K562 (cell line): ENCODE results near the gene INPP5K. TPM values are rescaled to one million over a fixed set of nuclear protein-coding genes. Genes with fewer than 3 reads are reported as not detected.

Source experiments
- ATAC-seq: fragments of 200-7000 bp; cut with Tn5 transposase; 3 replicates; pipeline ENCODE4 v1.9.1; 2020; ENCODE audit warnings: moderate library complexity
- BruUV-seq: library from RNA; stranded (reverse); fragments of 400-500 nt; replicated peaks from 2 replicates; lab custom pipeline; 2021; lab: Mats Ljungman, UMichigan
- CTCF ChIA-PET: fragments of 300-600 bp; formaldehyde crosslinking; extraction: SDS; loops from one replicate; lab custom pipeline; 2021; ENCODE audit warnings: low intra/inter-chr PET ratio; lab: Yijun Ruan, JAX
- POLR2A ChIA-PET: fragments of 300-600, 350-650 bp; sonication (Branson Sonifier 250); formaldehyde crosslinking; extraction: SDS; loops from one replicate; lab custom pipeline; 2021; ENCODE audit warnings: antibody characterized with exemption, inconsistent platforms; lab: Yijun Ruan, JAX
- DNase-seq, 4 experiments: peaks; one replicate each; pipeline versions ENCODE4 v3.0.0 to v3.0.0-alpha.2; 2011 to 2018; ENCODE audit warnings: low spot score in 3 of 4, mixed read lengths in 3 of 4; ENCODE audit errors: extremely low read depth in 1 of 4
- FAIRE-seq: peaks from 2 replicates; lab custom pipeline; 2011; peaks lifted over from hg19 to GRCh38; lab: Jason Lieb, UNC
- H2AFZ ChIP-seq: 2 replicates; pipeline ENCODE4 v1.6.0; 2011; ENCODE audit warnings: low read depth, low read length, control low read depth, inconsistent platforms
- H3K27ac ChIP-seq: fragments of 200-600 bp; 3 replicates; pipeline ENCODE4 v1.8.0; 2011; ENCODE audit warnings: low read depth, mild to moderate bottlenecking, control low read depth, inconsistent platforms, low read length, moderate library complexity, mixed read lengths; ENCODE audit errors: extremely low read depth
- H3K27me3 ChIP-seq, 2 experiments: fragments of 300-600 bp in 1 of 2; 2 replicates in 1 of 2; 3 replicates in 1 of 2; pipeline versions ENCODE4 v1.6.0 to v1.8.0; 2011; ENCODE audit warnings: inconsistent platforms in 2 of 2, low read length in 2 of 2, mild to moderate bottlenecking in 1 of 2, mixed read lengths in 1 of 2, moderate library complexity in 1 of 2; ENCODE audit not compliant: control insufficient read depth in 2 of 2, insufficient read depth in 2 of 2
- H3K36me3 ChIP-seq: fragments of 300-600 bp; 3 replicates; pipeline ENCODE4 v1.8.0; 2011; ENCODE audit warnings: mild to moderate bottlenecking, low read length, inconsistent platforms; ENCODE audit not compliant: control insufficient read depth, insufficient read depth
- H3K4me1 ChIP-seq, 2 experiments: fragments of 200-600 bp in 1 of 2; replicated peaks in 1 of 2; 2 replicates in 1 of 2; 3 replicates in 1 of 2; pipeline versions ENCODE4 v1.5.1 to v1.8.0; 2011; ENCODE audit warnings: inconsistent platforms in 2 of 2, low read length in 2 of 2, mild to moderate bottlenecking in 1 of 2, mixed read lengths in 1 of 2, moderate library complexity in 1 of 2; ENCODE audit not compliant: control insufficient read depth in 2 of 2, insufficient read depth in 2 of 2
- H3K4me2 ChIP-seq: 2 replicates; pipeline ENCODE4 v1.6.1; 2011; ENCODE audit warnings: low read length, control low read depth, inconsistent platforms, mixed read lengths; ENCODE audit not compliant: insufficient read depth
- H3K4me3 ChIP-seq: fragments of 200-600 bp; sonication (generic), shearing (Covaris generic); 2 replicates; pipeline ENCODE4 v1.5.1; 2016; ENCODE audit warnings: control low read depth, inconsistent platforms
- H3K79me2 ChIP-seq: fragments of 200-600 bp; 3 replicates; pipeline ENCODE4 v1.8.0; 2011; ENCODE audit warnings: low read length, inconsistent platforms; ENCODE audit not compliant: control insufficient read depth, insufficient read depth
- H3K9ac ChIP-seq, 2 experiments: 2 replicates each; pipeline versions ENCODE4 v1.6.0 to v1.6.1; 2011; ENCODE audit warnings: low read depth in 2 of 2, low read length in 2 of 2, control low read depth in 1 of 2, inconsistent platforms in 1 of 2, mild to moderate bottlenecking in 1 of 2, mixed read lengths in 1 of 2; ENCODE audit not compliant: insufficient read depth in 1 of 2
- H3K9me1 ChIP-seq: one replicate; pipeline ENCODE4 v1.6.0; 2011; ENCODE audit warnings: inconsistent platforms, mild to moderate bottlenecking, low read length, moderate library complexity; ENCODE audit not compliant: control insufficient read depth, insufficient read depth
- H3K9me3 ChIP-seq: replicated peaks from 2 replicates; pipeline ENCODE4 v1.5.1; 2011; ENCODE audit warnings: low read depth, low read length, inconsistent platforms; ENCODE audit not compliant: control insufficient read depth, insufficient read depth
- H4K20me1 ChIP-seq: replicated peaks from 2 replicates; pipeline ENCODE4 v1.6.1; 2011; ENCODE audit warnings: low read length, inconsistent platforms, mixed read lengths; ENCODE audit not compliant: control insufficient read depth, insufficient read depth
- BRF1 ChIP-seq: IDR thresholded peaks from 3 replicates; pipeline ENCODE4 v1.6.1; 2011; ENCODE audit warnings: borderline replicate concordance, mild to moderate bottlenecking; ENCODE audit not compliant: insufficient read length; ENCODE audit errors: extremely low read depth
- NRF1 ChIP-seq, 2 experiments: fragments of 450-650 bp; IDR thresholded peaks in 1 of 2; conservative IDR thresholded peaks in 1 of 2; 2 replicates each; pipeline ENCODE4 v1.6.1; 2014; ENCODE audit warnings: mild to moderate bottlenecking in 2 of 2
- POLR2G ChIP-seq: fragments of 200-400 bp; formaldehyde crosslinking; IDR thresholded peaks from 2 replicates; pipeline ENCODE4 v1.6.1; 2017; ENCODE audit warnings: low read depth, mild to moderate bottlenecking, antibody characterized with exemption, low read length, moderate library complexity
- SMAD4 ChIP-seq: fragments of 250-450 bp; sonication (Bioruptor Pico); conservative IDR thresholded peaks from 2 replicates; pipeline ENCODE4 v1.8.0; 2021; ENCODE audit warnings: inconsistent platforms, mild to moderate bottlenecking, moderate library complexity
- WGBS: fragments of 100-300 bp; shearing (Covaris generic); methylation state at CpG from one replicate; pipeline ENCODE4 v1.1.6; 2016; ENCODE audit warnings: low coverage, mixed read lengths; ENCODE audit not compliant: insufficient coverage; ENCODE audit errors: missing lambda C conversion rate; 5-methylcytosine and 5-hydroxymethylcytosine counted together
- in situ Hi-C: fragments of 300-500 bp; cut with MboI; formaldehyde crosslinking; loops from 4 replicates; pipeline ENCODE4 v1.15.0; 2018; ENCODE audit warnings: inconsistent platforms, mixed read lengths
- intact Hi-C: fragments of 100-400 bp; cut with micrococcal nuclease; formaldehyde crosslinking; loops from 2 replicates; pipeline ENCODE4 v1.14.2; 2022
- polyA plus RNA-seq, 8 experiments: library from polyadenylated mRNA; depleted of rRNA in 4 of 8; stranded (reverse) in 5 of 8; unstranded in 3 of 8; fragments of >200 nt; fragmentation: Nextera tagmentation in 2 of 8; fragmentation: Illumina TruSeq in 1 of 8; extraction: Ambion mirVana in 2 of 8; extraction: Trizol in 1 of 8; gene quantifications; 2 replicates each; pipeline versions ENCODE4 v1.2.1 to v1.2.3, GENCODE V29; 2011 to 2014; ENCODE audit warnings: inconsistent platforms in 1 of 8, missing spikeins in 1 of 8
- total RNA-seq, 7 experiments: library from RNA; depleted of rRNA in 6 of 7; stranded (reverse); fragments of >200 nt in 6 of 7; fragmentation: Illumina TruSeq in 2 of 7; extraction: Trizol in 2 of 7; gene quantifications; 2 replicates each; pipeline versions ENCODE4 v1.2.1 to v1.2.3, GENCODE V29; 2011 to 2021; ENCODE audit warnings: low replicate concordance in 1 of 7

Gene INPP5K
- total and polyA plus RNA-seq, 9 of the 15 experiments (the other 6 are each of a cell fraction or from before 2014, with no cell fraction given), result 0.63 to 15.1 (median 10.1) TPM

GRCh38 chr17:1480747-1481465, 35.5 kb downstream of the INPP5K start:
- no peaks in the 10 kb centered on the region for H3K9me1 ChIP-seq
- no peaks in the 10 kb centered on the region for H3K27me3 ChIP-seq
- peaks cover 6 to 27% of the 10 kb centered on the region in 2 experiments; a peak in 4 of 5 replicates for H3K4me1 ChIP-seq
- no peak overlapping the region for H3K4me3 ChIP-seq
- DNase-seq, result no peak
- intact Hi-C loops, result no loop called here
- in situ Hi-C loops, result no loop called here
- CTCF ChIA-PET, result no interaction called here
- ATAC-seq, result no peak
- no peak for FAIRE-seq
- H4K20me1 ChIP-seq, result no peaks in the 10 kb centered on the region
- H3K79me2 ChIP-seq, result peaks cover 7% of the 10 kb centered on the region; the same call in 2 of the 3 replicates
- TF ChIP-seq POLR2G, result peak; percentile 32; the same call in 1 of the 2 replicates
- no peak for TF ChIP-seq SMAD4
- no peak for TF ChIP-seq BRF1
- TF ChIP-seq, all 486 proteins: peak for 1
- H3K9me3 ChIP-seq, result no peaks in the 10 kb centered on the region
- POLR2A ChIA-PET, result interaction anchor here (0.9 to 1.1 kb wide), 2 partner anchors 10 to 17 kb away, joined by 3 read pairs; no protein-coding TSS in a partner anchor
- H3K27ac ChIP-seq, result no peak overlapping the region
- 69% methylated on average over 7 of the region's 18 CpGs for WGBS
- H3K36me3 ChIP-seq, result peaks cover 30% of the 10 kb centered on the region; the same call in 1 of the 3 replicates
- no peak overlapping the region for H3K9ac ChIP-seq
- no peak overlapping the region for H3K4me2 ChIP-seq
- BruUV-seq, result no TSS peak
- H2AFZ ChIP-seq, result no peak overlapping the region

- TF ChIP-seq NRF1 (conservative IDR thresholded peaks at IDR 0.05 in 1 of 2, IDR thresholded peaks at IDR 0.05 in 1 of 2), result no peak
- TF ChIP-seq POLR2G, result peak; percentile 32; the same call in 1 of the 2 replicates
- Histone ChIP-seq H3K4me2 (no peak overlapping the region), H3K27ac (no peak overlapping the region), H3K4me3 (no peak overlapping the region), H3K9ac (no peak overlapping the region), H4K20me1 (no peaks in the 10 kb centered on the region), H3K9me1 (no peaks in the 10 kb centered on the region), H3K4me1 (peaks cover 0 to 17% of the 10 kb centered on the region in 2 experiments; a peak in 1 of 5 replicates), H3K9me3 (no peaks in the 10 kb centered on the region), H3K36me3 (peaks cover 29% of the 10 kb centered on the region; the same call in 1 of the 3 replicates), H3K27me3 (no peaks in the 10 kb centered on the region), H2AFZ (no peak overlapping the region), H3K79me2 (no peaks in the 10 kb centered on the region)
- ATAC-seq, result no peak
- intact Hi-C loops, result no loop called here
- ChIA-PET CTCF (no interaction called here), POLR2A (interaction anchor here (0.7 kb wide), 1 partner anchor 165 kb away, joined by 4 read pairs; no protein-coding TSS in a partner anchor)
- FAIRE-seq, result no peak
- BruUV-seq, result no TSS peak
- in situ Hi-C loops, result no loop called here
- no peak for DNase-seq
- WGBS, result 84% methylated on average over 15 of the region's 26 CpGs
Measured at GRCh38 chr17:1478418-1478817, 38.0 kb downstream of the INPP5K start.
